Ishikawa (cell line): Measurements from ENCODE around the gene ZNF423.

Experiments
- CEBPB ChIP-seq: IDR thresholded peaks from 2 replicates; pipeline ENCODE4 v1.6.1; 2012
- CREB1 ChIP-seq: IDR thresholded peaks from 2 replicates; pipeline ENCODE4 v1.6.1; 2012; ENCODE audit warnings: low read depth
- EGR1 ChIP-seq: IDR thresholded peaks from 2 replicates; pipeline ENCODE4 v1.6.1; 2012
- EP300 ChIP-seq: IDR thresholded peaks from 2 replicates; pipeline ENCODE4 v1.6.1; 2012; ENCODE audit warnings: borderline replicate concordance
- FOXM1 ChIP-seq: IDR thresholded peaks from 2 replicates; pipeline ENCODE4 v1.6.1; 2012; ENCODE audit warnings: low read depth, borderline replicate concordance
- MAX ChIP-seq: IDR thresholded peaks from 2 replicates; pipeline ENCODE4 v1.6.1; 2012
- NFIC ChIP-seq: IDR thresholded peaks from 2 replicates; pipeline ENCODE4 v1.6.1; 2012
- RAD21 ChIP-seq: IDR thresholded peaks from 2 replicates; pipeline ENCODE4 v1.6.1; 2012; ENCODE audit warnings: low read depth
- REST ChIP-seq: IDR thresholded peaks from 2 replicates; pipeline ENCODE4 v1.6.1; 2012; ENCODE audit warnings: low read depth, mild to moderate bottlenecking
- TAF1 ChIP-seq: IDR thresholded peaks from 2 replicates; pipeline ENCODE4 v1.6.1; 2012; ENCODE audit warnings: low read depth, mild to moderate bottlenecking
- TCF12 ChIP-seq: IDR thresholded peaks from 2 replicates; pipeline ENCODE4 v1.6.1; 2012; ENCODE audit warnings: low read depth
- TEAD4 ChIP-seq: IDR thresholded peaks from 2 replicates; pipeline ENCODE4 v1.6.1; 2012
- USF1 ChIP-seq: IDR thresholded peaks from 2 replicates; pipeline ENCODE4 v1.6.1; 2012
- YY1 ChIP-seq: IDR thresholded peaks from 2 replicates; pipeline ENCODE4 v1.6.1; 2012; ENCODE audit warnings: low read depth
- ZBTB7A ChIP-seq: IDR thresholded peaks from 2 replicates; pipeline ENCODE4 v1.6.1; 2012; ENCODE audit warnings: low read depth

ZNF423 gene

GRCh38 chr16:49467540-49468372 is 388.2 kb downstream of the ZNF423 start:
- TF ChIP-seq TCF12 (no peak), TAF1 (no peak), YY1 (no peak), EP300 (no peak), RAD21 (no peak), EGR1 (no peak), FOXM1 (no peak), CEBPB (no peak), REST (no peak), NFIC (no peak), TEAD4 (no peak), USF1 (no peak), MAX (no peak), ZBTB7A (no peak)

GRCh38 chr16:49466881-49467280 is 389.0 kb downstream of the ZNF423 start:
- no peak for TF ChIP-seq CEBPB
- TF ChIP-seq EGR1: no peak
- TF ChIP-seq TAF1: no peak
- TF ChIP-seq USF1: no peak
- TF ChIP-seq FOXM1: no peak
- no peak for TF ChIP-seq MAX
- TF ChIP-seq CREB1: no peak
- TF ChIP-seq REST: no peak
- TF ChIP-seq TEAD4: no peak
- no peak for TF ChIP-seq EP300
- no peak for TF ChIP-seq TCF12

GRCh38 chr16:49466529-49466831 is 389.4 kb downstream of the ZNF423 start:
- TF ChIP-seq ZBTB7A (no peak), TEAD4 (no peak), TCF12 (no peak), EGR1 (no peak)

GRCh38 chr16:49465661-49466528 is 390.0 kb downstream of the ZNF423 start:
- no peak for TF ChIP-seq CEBPB

GRCh38 chr16:49464877-49465504 is 390.9 kb downstream of the ZNF423 start:
- TF ChIP-seq YY1 (no peak), FOXM1 (no peak), ZBTB7A (no peak), MAX (no peak), REST (no peak), CREB1 (no peak), TEAD4 (no peak), EP300 (no peak), TCF12 (no peak), NFIC (no peak)
